ENCODE measurements around the gene KANSL3. TPM values are rescaled to one million over a fixed set of nuclear protein-coding genes. Genes with fewer than 3 reads are reported as not detected.

The KANSL3 gene
- total and polyA plus RNA-seq, 3 donors from 2014 or later: 78.7 to 108 (median 102) TPM

GRCh38 chr2:96549967-96550786, 87.9 kb downstream of the KANSL3 start:
- peak; percentile 72 for DNase-seq
- Histone ChIP-seq H3K4me1 (peaks cover 5% of the 10 kb centered on the region), H3K36me3 (ENCODE audit: low read depth, missing control alignments) (no peaks in the 10 kb centered on the region), H3K4me3 (peak overlapping the region in 1 of 2 donors; percentile 44), H3K27me3 (no peaks in the 10 kb centered on the region), H3K9me3 (no peaks in the 10 kb centered on the region), H3K27ac (no peak overlapping the region)
- whole genome bisulfite sequencing, 2 donors: 40 to 65% methylated on average over 2 to 43 of the region's 61 CpGs
- intact Hi-C loops (cut with DNase I; ENCODE audit: low total_unique reads): no loop called here
- TF ChIP-seq, protein P1, sequence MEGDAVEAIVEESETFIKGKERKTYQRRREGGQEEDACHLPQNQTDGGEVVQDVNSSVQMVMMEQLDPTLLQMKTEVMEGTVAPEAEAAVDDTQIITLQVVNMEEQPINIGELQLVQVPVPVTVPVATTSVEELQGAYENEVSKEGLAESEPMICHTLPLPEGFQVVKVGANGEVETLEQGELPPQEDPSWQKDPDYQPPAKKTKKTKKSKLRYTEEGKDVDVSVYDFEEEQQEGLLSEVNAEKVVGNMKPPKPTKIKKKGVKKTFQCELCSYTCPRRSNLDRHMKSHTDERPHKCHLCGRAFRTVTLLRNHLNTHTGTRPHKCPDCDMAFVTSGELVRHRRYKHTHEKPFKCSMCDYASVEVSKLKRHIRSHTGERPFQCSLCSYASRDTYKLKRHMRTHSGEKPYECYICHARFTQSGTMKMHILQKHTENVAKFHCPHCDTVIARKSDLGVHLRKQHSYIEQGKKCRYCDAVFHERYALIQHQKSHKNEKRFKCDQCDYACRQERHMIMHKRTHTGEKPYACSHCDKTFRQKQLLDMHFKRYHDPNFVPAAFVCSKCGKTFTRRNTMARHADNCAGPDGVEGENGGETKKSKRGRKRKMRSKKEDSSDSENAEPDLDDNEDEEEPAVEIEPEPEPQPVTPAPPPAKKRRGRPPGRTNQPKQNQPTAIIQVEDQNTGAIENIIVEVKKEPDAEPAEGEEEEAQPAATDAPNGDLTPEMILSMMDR (IDR thresholded peaks at IDR 0.05): peak; percentile 43 to 68 (median 56)
- no peak for TF ChIP-seq POLR2A (IDR thresholded peaks at IDR 0.05)

DNA sequence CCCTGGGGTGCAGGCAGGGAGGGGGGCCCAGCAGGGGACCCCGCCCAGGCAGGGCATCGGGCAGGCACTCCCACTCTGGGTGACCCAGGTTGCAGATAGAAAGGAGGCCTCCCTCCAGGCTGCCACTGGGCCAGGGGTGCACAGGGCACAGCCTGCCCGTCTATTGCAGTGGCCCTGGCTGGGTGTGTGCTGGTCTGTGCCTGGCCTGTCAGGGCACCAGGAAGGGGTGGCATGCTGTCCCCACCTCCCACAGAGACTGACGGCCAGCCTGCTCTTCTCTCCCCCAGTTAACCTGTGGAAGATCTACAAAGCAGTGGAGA, 88.7 kb downstream of the KANSL3 start:
- H3K27me3 ChIP-seq: no peaks in the 10 kb centered on the region
- TF ChIP-seq, protein P1 (IDR thresholded peaks at IDR 0.05): no peak
- no peak for TF ChIP-seq POLR2A (IDR thresholded peaks at IDR 0.05)
- DNase-seq: no peak
- H3K4me1 ChIP-seq: peaks cover 5% of the 10 kb centered on the region
- intact Hi-C loops (cut with DNase I; ENCODE audit: low total_unique reads): no loop called here
- no peaks in the 10 kb centered on the region for H3K9me3 ChIP-seq
- WGBS, 2 donors: 70 to 84% methylated on average over 2 to 4 of the region's 4 CpGs
- H3K4me3 ChIP-seq: no peak overlapping the region
- no peak overlapping the region for H3K27ac ChIP-seq
- H3K36me3 ChIP-seq (ENCODE audit: low read depth, missing control alignments): no peaks in the 10 kb centered on the region

GRCh38 chr2:96548558-96549465, 89.3 kb downstream of the KANSL3 start:
- Histone ChIP-seq H3K4me1 (no peaks in the 10 kb centered on the region), H3K9me3 (no peaks in the 10 kb centered on the region), H3K4me3 (no peak overlapping the region), H3K27me3 (no peaks in the 10 kb centered on the region), H3K36me3 (ENCODE audit: low read depth, missing control alignments) (no peaks in the 10 kb centered on the region), H3K27ac (no peak overlapping the region)
- 86% methylated on average over 21 to 24 of the region's 24 CpGs for WGBS, 2 donors
- intact Hi-C loops (cut with DNase I; ENCODE audit: low total_unique reads): no loop called here
- no peak for TF ChIP-seq POLR2A (IDR thresholded peaks at IDR 0.05)
- TF ChIP-seq, protein P1 (IDR thresholded peaks at IDR 0.05): no peak
- no peak for DNase-seq

DNA sequence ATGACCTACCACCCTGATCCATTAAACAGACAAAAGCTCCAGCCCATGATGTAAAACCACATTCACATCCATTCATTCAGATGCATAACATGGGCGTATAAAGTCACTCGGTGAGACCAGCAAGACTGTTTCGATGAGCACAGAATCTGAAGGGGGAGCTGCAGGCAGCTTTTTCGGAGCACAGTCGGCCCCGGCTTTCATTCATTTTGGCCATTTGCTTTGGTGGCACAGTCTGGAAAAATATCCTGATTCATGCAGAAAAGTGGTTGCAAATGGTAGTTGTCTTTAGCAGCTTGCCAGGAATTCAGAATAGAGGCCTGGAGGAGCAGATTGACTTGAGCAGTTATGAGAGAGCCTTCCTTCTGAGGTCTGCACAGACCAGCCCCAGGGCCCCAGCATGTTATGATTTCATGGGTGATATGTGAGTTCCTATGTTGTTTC, 90.4 kb downstream of the KANSL3 start:
- DNase-seq: no peak
- Histone ChIP-seq H3K36me3 (ENCODE audit: low read depth, missing control alignments) (no peaks in the 10 kb centered on the region), H3K27ac (no peak overlapping the region), H3K4me3 (no peak overlapping the region), H3K4me1 (no peaks in the 10 kb centered on the region), H3K27me3 (no peaks in the 10 kb centered on the region), H3K9me3 (no peaks in the 10 kb centered on the region)
- intact Hi-C loops (cut with DNase I; ENCODE audit: low total_unique reads): no loop called here
- TF ChIP-seq, protein P1 (IDR thresholded peaks at IDR 0.05): no peak
- TF ChIP-seq POLR2A (IDR thresholded peaks at IDR 0.05): no peak
- 85 to 86% methylated on average over 6 of the region's 6 CpGs for WGBS, 2 donors

All from testis (tissue), 3 donors.